HepG2 (cell line): ENCODE measurements around the gene SPAG8. TPM values are rescaled to one million over a fixed set of nuclear protein-coding genes. Genes with fewer than 3 reads are reported as not detected.

ENCODE experiments used
- ARNT2 ChIP-seq: sonication (generic); formaldehyde crosslinking; IDR thresholded peaks from 2 replicates; pipeline ENCODE4 v1.8.0; 2022; ENCODE audit warnings: mild to moderate bottlenecking, low read depth, missing genetic modification reagents, moderate library complexity
- HNRNPK ChIP-seq: fragments of 200-400 bp; formaldehyde crosslinking; IDR thresholded peaks from 2 replicates; pipeline ENCODE4 v1.6.1; 2018; ENCODE audit warnings: low read length, low read depth, moderate library complexity, mild to moderate bottlenecking; ENCODE audit not compliant: poor library complexity, severe bottlenecking
- KDM5B ChIP-seq: sonication (generic); formaldehyde crosslinking; IDR thresholded peaks from 2 replicates; pipeline ENCODE4 v1.4.0; 2020; ENCODE audit warnings: missing genetic modification reagents, mild to moderate bottlenecking, borderline replicate concordance
- LBX2 ChIP-seq: sonication (generic); formaldehyde crosslinking; IDR thresholded peaks from 2 replicates; pipeline ENCODE4 v1.5.0; 2020; ENCODE audit warnings: missing genetic modification reagents, mild to moderate bottlenecking, borderline replicate concordance
- NFATC3 ChIP-seq: sonication (generic); formaldehyde crosslinking; IDR thresholded peaks from 2 replicates; pipeline ENCODE4 v1.5.1; 2020; ENCODE audit warnings: mild to moderate bottlenecking, missing genetic modification reagents
- SAP130 ChIP-seq: IDR thresholded peaks from 2 replicates; pipeline ENCODE4 v1.6.1; 2016; ENCODE audit warnings: low read depth
- SMYD3 ChIP-seq: sonication (generic); formaldehyde crosslinking; IDR thresholded peaks from 2 replicates; pipeline ENCODE4 v1.8.1; 2023; ENCODE audit warnings: mild to moderate bottlenecking, missing genetic modification reagents
- TEF ChIP-seq: sonication (generic); formaldehyde crosslinking; IDR thresholded peaks from 2 replicates; pipeline ENCODE4 v1.5.0; 2020; ENCODE audit warnings: missing genetic modification reagents
- TFDP2 ChIP-seq: sonication (generic); formaldehyde crosslinking; IDR thresholded peaks from 2 replicates; pipeline ENCODE4 v1.4.0; 2020; ENCODE audit warnings: missing genetic modification reagents
- YEATS2 ChIP-seq: sonication (generic); formaldehyde crosslinking; IDR thresholded peaks from 2 replicates; pipeline ENCODE4 v1.4.0; 2020; ENCODE audit warnings: missing genetic modification reagents, borderline replicate concordance
- ZNF329 ChIP-seq: sonication (generic); formaldehyde crosslinking; IDR thresholded peaks from 2 replicates; pipeline ENCODE4 v1.9.0; 2021; ENCODE audit warnings: low read depth, mild to moderate bottlenecking, missing genetic modification reagents
- ZNF577 ChIP-seq: sonication (generic); formaldehyde crosslinking; IDR thresholded peaks from 2 replicates; pipeline ENCODE4 v1.4.0; 2020; ENCODE audit warnings: mild to moderate bottlenecking, low read depth, missing genetic modification reagents, borderline replicate concordance
- polyA plus RNA-seq, 8 experiments: library from polyadenylated mRNA; depleted of rRNA in 3 of 8; stranded (reverse) in 7 of 8; unstranded in 1 of 8; fragments of >200 nt; fragmentation: Illumina TruSeq in 4 of 8; extraction: Trizol in 4 of 8; gene quantifications; 2 replicates each; pipeline versions ENCODE4 v1.2.1 to v1.2.3, GENCODE V29; 2011 to 2016; ENCODE audit warnings: low read depth in 4 of 8, missing spikeins in 1 of 8, mixed read lengths in 1 of 8; ENCODE audit not compliant: insufficient read depth in 1 of 8
- total RNA-seq, 5 experiments: library from RNA; depleted of rRNA; stranded (reverse); fragments of >200 nt; fragmentation: Illumina TruSeq; extraction: Trizol; gene quantifications; 2 replicates each; pipeline ENCODE4 v1.2.3, GENCODE V29; 2016; ENCODE audit warnings: low read depth in 1 of 5
- TF ChIP-seq, protein P1 (sequence below): sonication (generic); formaldehyde crosslinking; IDR thresholded peaks from 2 replicates; pipeline ENCODE4 v1.5.1; 2020; ENCODE audit warnings: missing genetic modification reagents, mild to moderate bottlenecking, borderline replicate concordance
- TF ChIP-seq, protein P2 (sequence below): sonication (generic); formaldehyde crosslinking; IDR thresholded peaks from 2 replicates; pipeline ENCODE4 v1.4.0; 2020; ENCODE audit warnings: missing genetic modification reagents
- TF ChIP-seq, protein P3 (sequence below): sonication (generic); formaldehyde crosslinking; IDR thresholded peaks from 2 replicates; pipeline ENCODE4 v1.4.0; 2020; ENCODE audit warnings: missing genetic modification reagents; ENCODE audit errors: not compliant biosample characterization
- TF ChIP-seq, protein P4 (sequence below): IDR thresholded peaks from 2 replicates; pipeline ENCODE4 v1.6.1; 2016; ENCODE audit warnings: low read depth, control low read depth

SPAG8 gene
- total and polyA plus RNA-seq, 2 of the 13 experiments (the other 11 are each of a cell fraction or from before 2014, with no cell fraction given) = 0.18 to 0.27 TPM

DNA sequence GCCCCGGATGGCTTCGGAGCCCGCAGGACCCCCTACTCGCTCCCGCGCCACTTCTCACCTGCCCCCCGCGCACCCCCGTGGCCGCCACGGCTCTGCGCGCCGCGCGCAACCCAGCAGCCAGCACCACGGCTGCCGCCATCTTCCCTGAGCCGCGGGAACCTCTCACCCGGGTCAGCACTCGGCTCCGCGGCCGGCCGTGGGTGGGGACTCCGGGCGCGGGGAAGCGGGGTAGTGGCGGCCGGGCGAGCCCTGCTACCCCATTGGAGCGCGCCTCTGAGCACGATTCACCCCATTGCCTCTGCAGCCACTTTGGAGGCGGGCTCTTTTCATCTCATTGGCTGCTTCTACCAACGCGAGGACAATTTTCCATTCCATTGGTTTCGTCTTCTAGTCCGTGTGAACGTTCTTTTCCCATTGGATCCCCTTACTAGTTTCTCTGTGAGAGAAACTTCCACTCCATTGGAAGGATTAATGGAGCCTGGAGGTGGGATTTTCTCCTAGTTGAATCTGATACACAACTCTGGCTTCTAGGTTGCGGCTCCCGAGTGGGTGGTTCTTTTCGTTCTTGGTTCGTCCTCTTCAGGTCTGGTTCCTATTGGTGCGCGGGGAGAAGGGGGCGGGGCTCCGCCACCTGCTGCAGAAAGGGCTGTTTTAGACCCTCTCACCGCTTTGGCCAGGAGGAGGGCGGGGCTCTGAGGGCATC is 2.9 kb upstream of the SPAG8 start, which contains the start of gene HINT2 (continued):
- TF ChIP-seq, protein P1, sequence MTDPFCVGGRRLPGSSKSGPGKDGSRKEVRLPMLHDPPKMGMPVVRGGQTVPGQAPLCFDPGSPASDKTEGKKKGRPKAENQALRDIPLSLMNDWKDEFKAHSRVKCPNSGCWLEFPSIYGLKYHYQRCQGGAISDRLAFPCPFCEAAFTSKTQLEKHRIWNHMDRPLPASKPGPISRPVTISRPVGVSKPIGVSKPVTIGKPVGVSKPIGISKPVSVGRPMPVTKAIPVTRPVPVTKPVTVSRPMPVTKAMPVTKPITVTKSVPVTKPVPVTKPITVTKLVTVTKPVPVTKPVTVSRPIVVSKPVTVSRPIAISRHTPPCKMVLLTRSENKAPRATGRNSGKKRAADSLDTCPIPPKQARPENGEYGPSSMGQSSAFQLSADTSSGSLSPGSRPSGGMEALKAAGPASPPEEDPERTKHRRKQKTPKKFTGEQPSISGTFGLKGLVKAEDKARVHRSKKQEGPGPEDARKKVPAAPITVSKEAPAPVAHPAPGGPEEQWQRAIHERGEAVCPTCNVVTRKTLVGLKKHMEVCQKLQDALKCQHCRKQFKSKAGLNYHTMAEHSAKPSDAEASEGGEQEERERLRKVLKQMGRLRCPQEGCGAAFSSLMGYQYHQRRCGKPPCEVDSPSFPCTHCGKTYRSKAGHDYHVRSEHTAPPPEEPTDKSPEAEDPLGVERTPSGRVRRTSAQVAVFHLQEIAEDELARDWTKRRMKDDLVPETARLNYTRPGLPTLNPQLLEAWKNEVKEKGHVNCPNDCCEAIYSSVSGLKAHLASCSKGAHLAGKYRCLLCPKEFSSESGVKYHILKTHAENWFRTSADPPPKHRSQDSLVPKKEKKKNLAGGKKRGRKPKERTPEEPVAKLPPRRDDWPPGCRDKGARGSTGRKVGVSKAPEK = no peak
- TF ChIP-seq, protein P2, sequence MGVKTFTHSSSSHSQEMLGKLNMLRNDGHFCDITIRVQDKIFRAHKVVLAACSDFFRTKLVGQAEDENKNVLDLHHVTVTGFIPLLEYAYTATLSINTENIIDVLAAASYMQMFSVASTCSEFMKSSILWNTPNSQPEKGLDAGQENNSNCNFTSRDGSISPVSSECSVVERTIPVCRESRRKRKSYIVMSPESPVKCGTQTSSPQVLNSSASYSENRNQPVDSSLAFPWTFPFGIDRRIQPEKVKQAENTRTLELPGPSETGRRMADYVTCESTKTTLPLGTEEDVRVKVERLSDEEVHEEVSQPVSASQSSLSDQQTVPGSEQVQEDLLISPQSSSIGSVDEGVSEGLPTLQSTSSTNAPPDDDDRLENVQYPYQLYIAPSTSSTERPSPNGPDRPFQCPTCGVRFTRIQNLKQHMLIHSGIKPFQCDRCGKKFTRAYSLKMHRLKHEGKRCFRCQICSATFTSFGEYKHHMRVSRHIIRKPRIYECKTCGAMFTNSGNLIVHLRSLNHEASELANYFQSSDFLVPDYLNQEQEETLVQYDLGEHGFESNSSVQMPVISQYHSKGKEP (CRISPR knock-in tag) = no peak
- TF ChIP-seq, protein P3, sequence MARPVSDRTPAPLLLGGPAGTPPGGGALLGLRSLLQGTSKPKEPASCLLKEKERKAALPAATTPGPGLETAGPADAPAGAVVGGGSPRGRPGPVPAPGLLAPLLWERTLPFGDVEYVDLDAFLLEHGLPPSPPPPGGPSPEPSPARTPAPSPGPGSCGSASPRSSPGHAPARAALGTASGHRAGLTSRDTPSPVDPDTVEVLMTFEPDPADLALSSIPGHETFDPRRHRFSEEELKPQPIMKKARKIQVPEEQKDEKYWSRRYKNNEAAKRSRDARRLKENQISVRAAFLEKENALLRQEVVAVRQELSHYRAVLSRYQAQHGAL (CRISPR knock-in tag) = no peak
- TF ChIP-seq, protein P4, sequence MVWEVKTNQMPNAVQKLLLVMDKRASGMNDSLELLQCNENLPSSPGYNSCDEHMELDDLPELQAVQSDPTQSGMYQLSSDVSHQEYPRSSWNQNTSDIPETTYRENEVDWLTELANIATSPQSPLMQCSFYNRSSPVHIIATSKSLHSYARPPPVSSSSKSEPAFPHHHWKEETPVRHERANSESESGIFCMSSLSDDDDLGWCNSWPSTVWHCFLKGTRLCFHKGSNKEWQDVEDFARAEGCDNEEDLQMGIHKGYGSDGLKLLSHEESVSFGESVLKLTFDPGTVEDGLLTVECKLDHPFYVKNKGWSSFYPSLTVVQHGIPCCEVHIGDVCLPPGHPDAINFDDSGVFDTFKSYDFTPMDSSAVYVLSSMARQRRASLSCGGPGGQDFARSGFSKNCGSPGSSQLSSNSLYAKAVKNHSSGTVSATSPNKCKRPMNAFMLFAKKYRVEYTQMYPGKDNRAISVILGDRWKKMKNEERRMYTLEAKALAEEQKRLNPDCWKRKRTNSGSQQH (CRISPR knock-in tag) = no peak
- TF ChIP-seq SMYD3 (CRISPR knock-in tag) (no peak), NFATC3 (no peak), ZNF577 (CRISPR knock-in tag) (no peak), SAP130 (CRISPR knock-in tag) (peak; percentile 42; the same call in 1 of the 2 replicates), HNRNPK (peak; percentile 23), YEATS2 (peak; percentile 13; the same call in 1 of the 2 replicates), ARNT2 (peak; percentile 34; the same call in 1 of the 2 replicates), TEF (CRISPR knock-in tag) (no peak), ZNF329 (CRISPR knock-in tag) (0 out of 2 replicates have a peak, but pooled peaks have one; percentile 49), LBX2 (CRISPR knock-in tag) (0 out of 2 replicates have a peak, but pooled peaks have one; percentile 84), KDM5B (CRISPR knock-in tag) (peak; percentile 75; the same call in 1 of the 2 replicates), TFDP2 (peak; percentile 50; the same call in 1 of the 2 replicates)
